GM18867 (cell line): ENCODE data around the gene EMC9.
"Not testable (repeated sequence)": the region's sequence is repeated elsewhere in the genome, so short reads cannot be mapped to it uniquely, and the experiment has no call there.

ENCODE experiments used
- ATAC-seq: cut with Tn5 transposase; IDR thresholded peaks from one replicate; pipeline ENCODE4 v1.9.1; 2021; ENCODE audit warnings: mild to moderate bottlenecking, moderate library complexity; ENCODE audit not compliant: unreplicated experiment

The EMC9 gene

GRCh38 chr14:24110523-24110922 lies 30.9 kb downstream of the EMC9 start:
- no peak for ATAC-seq

- no peak for ATAC-seq
Observed at GRCh38 chr14:24110060-24110459, 31.3 kb downstream of the EMC9 start.

- peak; percentile 35 for ATAC-seq
Observed at GRCh38 chr14:24108336-24108874, 33.0 kb downstream of the EMC9 start.

- ATAC-seq, result no peak
Observed at GRCh38 chr14:24106672-24107271, 34.6 kb downstream of the EMC9 start.

- not testable (repeated sequence) for ATAC-seq
Observed at GRCh38 chr14:24105609-24106239, 35.7 kb downstream of the EMC9 start.

- ATAC-seq, result no peak
Observed at GRCh38 chr14:24103451-24103850, 37.9 kb downstream of the EMC9 start.

GRCh38 chr14:24102357-24103048 lies 38.9 kb downstream of the EMC9 start:
- ATAC-seq, result no peak

GRCh38 chr14:24100982-24101494 lies 40.4 kb downstream of the EMC9 start:
- no peak for ATAC-seq

GRCh38 chr14:24100197-24100981 lies 41.0 kb downstream of the EMC9 start:
- no peak for ATAC-seq

GRCh38 chr14:24098927-24099813 lies 42.2 kb downstream of the EMC9 start:
- no peak for ATAC-seq

- ATAC-seq, result no peak
Observed at GRCh38 chr14:24098229-24098926, 43.0 kb downstream of the EMC9 start.

- ATAC-seq, result no peak
Observed at GRCh38 chr14:24096545-24097181, 44.7 kb downstream of the EMC9 start.

- peak; percentile 63 for ATAC-seq
Observed at GRCh38 chr14:24095271-24096068, 45.9 kb downstream of the EMC9 start.

- no peak for ATAC-seq
Observed at GRCh38 chr14:24094841-24095270, 46.5 kb downstream of the EMC9 start.

- peak; percentile 59 for ATAC-seq
Observed at GRCh38 chr14:24093901-24094840, 47.2 kb downstream of the EMC9 start, which contains the start of gene PCK2. Gene PCK2, plus strand, starts transcription at chr14:24094311. Its CDS starts 95 bp downstream, at chr14:24094406.

- no peak for ATAC-seq
Observed at GRCh38 chr14:24093207-24093900, 48.0 kb downstream of the EMC9 start.
